Kasumi-1 (cell line): ENCODE data around the gene TMEM45A.
"Not testable (repeated sequence)": the region's sequence is repeated elsewhere in the genome, so short reads cannot be mapped to it uniquely, and the experiment has no call there.

Experiments used
- DNase-seq, 2 experiments: peaks; one replicate each; lab custom pipeline; 2025; lab: John Stamatoyannopoulos, UW

TMEM45A gene

GRCh38 chr3:100575704-100576103, 83.3 kb downstream of the TMEM45A start:
- no peak for DNase-seq

DNA sequence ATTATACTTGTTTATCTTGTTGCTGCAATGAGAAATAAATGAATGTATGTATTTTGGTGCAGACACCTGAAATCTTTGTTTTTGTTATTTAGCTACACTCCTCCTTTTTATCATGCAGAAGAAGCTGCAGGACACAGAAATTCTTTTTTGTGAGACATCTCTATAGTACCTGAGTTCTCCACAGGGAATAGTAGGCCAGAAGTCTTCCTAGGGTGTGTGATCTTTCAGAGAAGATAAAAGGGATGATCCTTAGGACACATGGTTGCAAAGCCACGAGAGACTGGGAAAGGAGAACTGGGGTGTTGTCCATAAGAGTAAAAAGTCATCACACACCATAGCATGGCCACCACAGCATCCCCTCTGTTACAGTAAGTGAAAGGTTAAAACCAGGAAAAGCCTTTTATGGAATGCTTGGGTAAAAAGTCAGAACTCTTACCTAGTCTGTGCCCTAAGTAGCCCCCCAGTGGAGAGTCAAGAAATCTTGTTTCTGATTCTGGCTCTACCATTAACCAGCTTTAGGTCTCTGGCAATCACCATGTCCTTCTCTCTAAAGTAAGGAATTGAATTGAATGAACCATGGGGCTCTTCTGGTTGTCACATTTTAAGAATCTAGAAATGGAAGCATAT, 85.1 kb downstream of the TMEM45A start:
- peak in 1 of 2 experiments; percentile 7 for DNase-seq

- DNase-seq = no peak
Observed at GRCh38 chr3:100578646-100579045, 86.2 kb downstream of the TMEM45A start.

- DNase-seq = no peak
Observed at GRCh38 chr3:100580147-100580546, 87.7 kb downstream of the TMEM45A start.

- DNase-seq = no peak
Observed at GRCh38 chr3:100581650-100582049, 89.2 kb downstream of the TMEM45A start.

DNA sequence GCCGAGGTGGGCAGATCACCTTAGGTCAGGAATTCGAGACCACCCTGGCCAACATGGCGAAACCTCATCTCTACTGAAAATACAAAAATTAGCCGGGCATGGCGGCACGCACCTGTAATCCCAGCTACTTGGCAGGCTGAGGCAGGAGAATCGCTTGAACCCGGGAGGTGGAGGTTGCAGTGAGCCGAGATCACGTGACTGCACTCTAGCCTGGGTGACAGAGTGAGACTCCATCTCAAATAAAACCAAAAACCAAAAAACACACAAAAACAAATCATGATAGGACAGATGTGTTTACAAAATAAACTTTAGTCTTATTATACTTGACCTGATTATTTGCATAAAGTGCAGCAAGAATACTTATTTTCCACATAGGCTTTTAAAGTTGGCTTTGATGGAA, 89.7 kb downstream of the TMEM45A start:
- DNase-seq = not testable (repeated sequence)

DNA sequence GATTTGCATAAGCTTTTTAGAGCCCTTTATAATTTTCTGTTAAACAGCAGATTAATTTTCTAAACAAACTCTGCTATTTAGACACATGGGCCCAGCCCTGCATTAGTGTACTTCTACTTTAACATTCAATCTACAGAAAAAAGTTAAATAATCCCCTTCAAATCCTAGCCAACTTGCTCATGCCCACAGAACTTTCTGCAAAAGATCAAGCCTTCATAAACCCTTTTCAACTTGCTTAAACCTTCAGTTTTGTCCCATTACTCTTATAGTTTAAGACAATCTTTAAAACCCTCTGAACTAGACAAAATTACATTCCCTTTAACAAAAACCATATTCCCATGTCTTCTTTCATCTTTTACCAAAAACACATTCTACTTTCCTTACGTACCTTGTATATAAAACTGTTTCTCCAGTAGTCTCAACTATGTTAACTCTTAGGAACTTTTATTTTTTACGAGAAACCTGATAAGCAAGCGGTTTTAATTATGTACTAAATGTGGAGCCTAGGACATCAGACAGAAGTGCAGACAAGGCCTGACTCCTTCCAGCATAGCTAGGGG, 91.8 kb downstream of the TMEM45A start:
- DNase-seq = no peak

DNA sequence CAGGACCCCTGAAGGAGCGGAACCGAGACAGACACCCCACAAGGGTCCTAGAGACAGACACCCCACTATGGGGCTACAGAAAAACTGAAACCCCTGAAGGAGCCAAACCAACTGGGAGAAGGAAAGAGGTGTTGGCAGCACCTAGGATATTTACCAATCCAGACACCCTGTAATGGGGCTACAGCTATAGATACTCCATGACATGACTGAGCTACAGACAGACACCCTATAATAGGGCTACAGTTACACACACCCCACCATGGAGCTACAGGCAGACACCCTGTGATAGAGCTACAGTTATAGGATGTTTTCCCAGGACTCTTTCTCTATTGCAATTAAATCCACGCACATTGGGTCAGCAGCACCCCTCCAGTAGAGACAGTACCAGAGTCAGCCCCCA, 94.4 kb downstream of the TMEM45A start:
- no peak for DNase-seq

DNA sequence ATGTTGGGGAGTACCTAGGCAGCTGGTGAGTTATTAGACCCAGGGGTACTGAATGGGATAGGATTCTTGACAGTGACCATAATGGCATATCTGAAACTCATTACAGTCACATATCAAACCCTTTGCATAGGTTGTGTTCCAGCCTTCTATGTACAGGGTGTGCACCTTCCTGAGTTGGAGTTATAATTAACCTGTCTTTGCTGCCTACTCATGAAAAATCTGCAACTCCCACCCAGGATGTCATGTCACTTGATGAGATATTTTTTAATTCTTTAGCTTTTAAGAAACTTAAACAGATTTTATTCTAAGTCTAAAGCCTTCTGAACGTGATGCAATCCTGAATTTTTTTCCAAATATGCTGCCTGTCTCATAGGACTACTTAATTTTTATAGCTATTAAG, 95.8 kb downstream of the TMEM45A start:
- no peak for DNase-seq

DNA sequence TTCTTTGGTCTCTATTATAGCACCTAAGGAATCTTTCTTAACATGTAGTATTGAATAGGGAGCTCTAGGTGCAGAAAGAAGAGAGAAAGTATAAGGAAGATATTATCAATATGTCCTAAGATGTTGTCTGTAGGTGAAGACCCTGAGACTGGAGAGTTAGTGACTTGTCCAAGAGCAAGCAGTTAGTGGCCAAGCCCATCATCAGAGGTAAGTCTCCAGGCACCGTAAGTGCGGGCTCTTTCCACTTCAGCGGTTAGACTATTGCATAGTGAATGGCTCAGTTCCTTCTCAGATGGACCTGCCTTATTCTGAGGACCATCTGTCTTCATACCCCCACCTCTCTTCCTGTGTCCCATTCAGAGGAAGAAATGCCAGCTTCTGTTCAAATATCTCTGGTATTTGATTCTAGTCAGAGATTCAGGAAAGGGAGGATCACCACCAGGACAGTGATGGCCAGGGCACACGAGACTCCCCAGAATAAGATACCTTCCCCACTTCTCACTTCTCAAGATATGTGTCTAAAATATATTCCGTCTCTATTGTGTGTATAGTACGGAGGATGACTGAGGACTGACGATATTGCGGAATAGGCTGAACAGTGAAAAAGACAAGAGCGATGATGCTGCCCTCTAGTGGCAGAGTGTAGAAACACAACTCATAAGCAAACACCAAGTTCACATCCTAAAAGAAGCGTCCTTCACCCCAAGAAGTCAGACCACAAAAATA, 97.9 kb downstream of the TMEM45A start:
- peak; percentile 82 for DNase-seq

- no peak for DNase-seq
Observed at GRCh38 chr3:100590840-100591147, 98.4 kb downstream of the TMEM45A start.

GRCh38 chr3:100591411-100591810, 99.0 kb downstream of the TMEM45A start:
- DNase-seq = no peak

DNA sequence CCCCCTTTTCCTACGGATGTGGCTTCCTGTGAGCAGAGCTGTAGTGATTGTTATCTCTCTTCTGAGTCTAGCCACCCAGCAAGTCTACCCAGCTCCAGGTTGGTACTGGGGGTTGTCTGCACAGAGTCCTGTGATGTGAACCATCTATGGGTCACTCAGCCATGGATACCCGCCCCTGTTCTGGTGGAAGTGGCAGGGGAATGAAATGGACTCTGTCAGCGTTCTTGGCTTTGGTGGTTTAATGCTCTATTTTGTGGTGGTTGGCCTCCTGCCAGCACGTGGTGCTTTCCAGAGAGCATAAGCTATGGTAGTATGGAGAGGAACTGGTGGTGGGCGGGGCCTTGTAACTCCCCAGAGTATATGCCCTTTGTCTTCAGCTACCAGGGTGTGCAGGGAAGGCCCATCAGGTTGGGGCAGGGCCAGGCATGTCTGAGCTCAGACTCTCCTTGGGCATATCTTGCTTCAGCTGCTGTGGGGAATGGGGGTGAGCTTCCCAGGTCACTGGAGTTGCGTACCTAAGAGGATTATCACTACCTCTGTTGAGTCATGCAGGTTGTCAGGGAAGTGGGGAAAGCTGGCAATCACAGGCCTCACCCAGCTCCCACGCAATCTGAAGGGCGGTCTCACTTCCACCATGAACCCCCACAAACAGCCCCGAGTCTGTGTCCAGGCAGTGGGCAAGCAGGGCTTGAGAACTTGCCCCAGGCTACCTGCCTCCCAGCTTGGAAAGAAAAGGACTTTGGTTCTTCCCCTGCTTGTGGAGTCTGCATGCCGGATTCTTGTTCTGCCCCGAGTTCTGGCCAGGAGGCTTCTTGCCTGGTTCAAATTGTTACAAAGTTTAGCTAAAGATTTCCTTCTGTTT, 108.0 kb downstream of the TMEM45A start:
- DNase-seq = no peak

- DNase-seq = peak; percentile 33 to 56
Observed at GRCh38 chr3:100602506-100603444, 110.4 kb downstream of the TMEM45A start.

GRCh38 chr3:100603469-100603868, 111.0 kb downstream of the TMEM45A start:
- peak; percentile 65 to 70 for DNase-seq

DNA sequence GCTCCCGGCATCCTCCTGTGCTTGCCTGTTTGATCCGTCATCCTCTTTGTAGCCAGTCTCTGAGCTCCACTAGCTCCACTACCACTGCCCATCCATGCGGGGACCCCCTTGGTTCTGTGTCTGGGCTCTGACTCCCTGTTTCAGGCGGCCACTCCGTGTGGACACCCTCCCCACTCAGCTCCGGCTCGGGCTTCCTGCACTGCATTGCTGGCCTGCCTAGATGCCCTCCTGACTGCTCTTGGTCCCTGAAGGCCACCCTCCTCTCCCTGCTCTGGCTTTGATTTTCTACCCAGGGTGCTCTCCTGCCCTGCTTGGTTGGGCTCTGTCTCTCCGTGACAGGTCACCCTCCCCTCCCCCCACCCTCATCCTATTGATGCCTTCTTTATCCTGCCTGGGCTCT, 112.9 kb downstream of the TMEM45A start:
- no peak for DNase-seq

- no peak for DNase-seq
Observed at GRCh38 chr3:100606894-100607512, 114.6 kb downstream of the TMEM45A start.

GRCh38 chr3:100609305-100609704, 116.9 kb downstream of the TMEM45A start, which contains the start of gene ADGRG7:
Gene ADGRG7, plus strand, starts transcription at chr3:100609601. Its CDS starts 256 bp downstream, at chr3:100609857.
- DNase-seq = no peak

- DNase-seq = no peak
Observed at GRCh38 chr3:100609963-100610362, 117.5 kb downstream of the TMEM45A start.

DNA sequence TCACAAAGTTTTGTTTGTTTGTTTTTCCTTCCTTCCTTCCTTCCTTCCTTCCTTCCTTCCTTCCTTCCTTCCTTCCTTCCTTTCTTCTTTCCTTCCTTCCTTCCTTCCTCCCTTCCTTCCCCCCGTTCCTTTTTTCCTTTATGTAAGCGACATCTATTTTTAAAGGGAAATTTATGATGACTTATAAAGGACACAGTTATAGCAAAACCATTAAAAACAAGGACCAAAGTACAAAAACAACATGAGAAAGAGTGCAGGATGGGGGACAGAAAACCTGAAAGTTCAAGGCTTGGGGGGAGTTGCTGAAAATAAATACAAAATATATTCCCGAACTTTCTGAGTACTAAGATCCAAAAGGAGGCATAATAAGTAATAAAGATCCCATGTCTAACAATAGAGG, 118.8 kb downstream of the TMEM45A start:
- no peak for DNase-seq
